ENCODE data around the gene PFAS.
A peak's percentile ranks its signal among the peaks of the same experiment; 100 is the strongest.
"Not testable (repeated sequence)": the region's sequence is repeated elsewhere in the genome, so short reads cannot be mapped to it uniquely, and the experiment has no call there.

The PFAS gene

GRCh38 chr17:8248751-8249607 lies at the start of gene PFAS:
Gene PFAS, plus strand, starts transcription at chr17:8249289. Its CDS starts 4,649 bp downstream, at chr17:8253938.
- peak; percentile 77 to 87 for DNase-seq

- no peak for DNase-seq
These were observed 44.1 kb upstream of the PFAS start for GRCh38 chr17:8204761-8205555.

GRCh38 chr17:8206536-8206935 lies 42.6 kb upstream of the PFAS start:
- no peak for DNase-seq

GRCh38 chr17:8209907-8210760 lies 39.0 kb upstream of the PFAS start, which contains the start of gene AURKB:
Gene AURKB, minus strand, starts transcription at chr17:8210575. Its CDS starts 351 bp downstream, at chr17:8210224.
- DNase-seq, result peak; percentile 91 to 94

- no peak for DNase-seq
These were observed 38.2 kb upstream of the PFAS start for GRCh38 chr17:8210761-8211458.

- DNase-seq, result no peak
These were observed 36.5 kb upstream of the PFAS start for GRCh38 chr17:8212312-8213180.

- DNase-seq, result not testable (repeated sequence)
These were observed 35.1 kb upstream of the PFAS start for GRCh38 chr17:8214000-8214399.

GRCh38 chr17:8220783-8221662 lies 28.1 kb upstream of the PFAS start:
- DNase-seq, result peak; percentile 85 to 91

GRCh38 chr17:8221663-8222379 lies 27.3 kb upstream of the PFAS start:
- peak; percentile 79 to 91 for DNase-seq

GRCh38 chr17:8222380-8222629 lies 26.8 kb upstream of the PFAS start:
- no peak for DNase-seq

GRCh38 chr17:8222630-8223355 lies 26.3 kb upstream of the PFAS start:
- DNase-seq, result peak; percentile 91 to 92

GRCh38 chr17:8223356-8224126 lies 25.5 kb upstream of the PFAS start:
- DNase-seq, result peak; percentile 36 to 65

- DNase-seq, result no peak
These were observed 23.9 kb upstream of the PFAS start for GRCh38 chr17:8224891-8225812.

GRCh38 chr17:8225813-8226535 lies 23.1 kb upstream of the PFAS start:
- DNase-seq, result peak; percentile 57 to 93

- DNase-seq, result peak; percentile 81 to 93
These were observed 22.4 kb upstream of the PFAS start for GRCh38 chr17:8226536-8227237.

GRCh38 chr17:8227238-8227581 lies 21.9 kb upstream of the PFAS start:
- no peak for DNase-seq
